PC-3 (cell line): Measurements from ENCODE around the gene SLC7A9.

ENCODE experiments used
- CTCF ChIP-seq: fragments of 300-600 bp; sonication (generic); conservative IDR thresholded peaks from 2 replicates; pipeline ENCODE4 v1.5.1; 2017; ENCODE audit warnings: antibody characterized with exemption, low read depth, mild to moderate bottlenecking, low read length
- EZH2 ChIP-seq: fragments of 300-600 bp; sonication (generic); IDR thresholded peaks from one replicate; pipeline ENCODE4 v1.6.1; 2017; ENCODE audit warnings: antibody characterized with exemption, mild to moderate bottlenecking, low read length; ENCODE audit not compliant: unreplicated experiment
- EZH2phosphoT487 ChIP-seq: fragments of 300-600 bp; sonication (generic); IDR thresholded peaks from 2 replicates; pipeline ENCODE4 v1.6.1; 2018; ENCODE audit warnings: mild to moderate bottlenecking, antibody characterized with exemption, low read length, borderline replicate concordance

- TF ChIP-seq CTCF (no peak), EZH2 (no peak), EZH2phosphoT487 (no peak)
Measured at GRCh38 chr19:32866564-32867265, 2.9 kb downstream of the SLC7A9 start.
